HL-60 (cell line): ENCODE measurements around the gene NCOA5.

ENCODE experiments used
- DNase-seq, 2 experiments: peaks; one replicate each; pipeline ENCODE4 v3.0.0-alpha.2; 2010 to 2020; ENCODE audit warnings: low read depth in 1 of 2, low spot score in 1 of 2
- H3K27ac ChIP-seq: fragments of 250-450 bp; sonication (Bioruptor Pico); replicated peaks from 2 replicates; pipeline ENCODE4 v1.5.1; 2020; ENCODE audit warnings: mild to moderate bottlenecking, moderate library complexity
- H3K27me3 ChIP-seq: fragments of 250-450 bp; sonication (Bioruptor Pico); 2 replicates; pipeline ENCODE4 v1.5.1; 2021; ENCODE audit warnings: mild to moderate bottlenecking, moderate library complexity; ENCODE audit not compliant: insufficient read depth, poor library complexity, severe bottlenecking
- H3K4me3 ChIP-seq: replicated peaks from 2 replicates; pipeline ENCODE4 v1.5.1; 2011; ENCODE audit warnings: mild to moderate bottlenecking, control low read depth, low read length; ENCODE audit not compliant: insufficient read depth
- GABPA ChIP-seq: IDR thresholded peaks from 2 replicates; pipeline ENCODE4 v1.6.1; 2012; ENCODE audit warnings: low read depth
- POLR2AphosphoS5 ChIP-seq: IDR thresholded peaks from 2 replicates; pipeline ENCODE4 v1.6.1; 2012; ENCODE audit warnings: low read depth
- REST ChIP-seq: IDR thresholded peaks from 2 replicates; pipeline ENCODE4 v1.6.1; 2012; ENCODE audit warnings: low read depth; ENCODE audit not compliant: insufficient replicate concordance
- SPI1 ChIP-seq: IDR thresholded peaks from 2 replicates; pipeline ENCODE4 v1.6.1; 2012; ENCODE audit warnings: low read depth, mild to moderate bottlenecking, borderline replicate concordance
- TF ChIP-seq, protein P1 (sequence below): IDR thresholded peaks from one replicate; pipeline ENCODE4 v1.5.1; 2011; ENCODE audit warnings: low read length, control low read depth, inconsistent platforms; ENCODE audit not compliant: insufficient read depth

NCOA5 gene

GRCh38 chr20:46031701-46032254 lies 58.0 kb downstream of the NCOA5 start:
- Histone ChIP-seq H3K27me3 (peaks cover 46% of the 10 kb centered on the region), H3K4me3 (no peak overlapping the region), H3K27ac (no peak overlapping the region)
- no peak for DNase-seq
- TF ChIP-seq REST (peak; percentile 13), GABPA (no peak)

- no peak overlapping the region for H3K27ac ChIP-seq
- peaks cover 49% of the 10 kb centered on the region for H3K27me3 ChIP-seq
- DNase-seq: no peak
- TF ChIP-seq SPI1: no peak
- no peak for TF ChIP-seq GABPA
- TF ChIP-seq, protein P1, sequence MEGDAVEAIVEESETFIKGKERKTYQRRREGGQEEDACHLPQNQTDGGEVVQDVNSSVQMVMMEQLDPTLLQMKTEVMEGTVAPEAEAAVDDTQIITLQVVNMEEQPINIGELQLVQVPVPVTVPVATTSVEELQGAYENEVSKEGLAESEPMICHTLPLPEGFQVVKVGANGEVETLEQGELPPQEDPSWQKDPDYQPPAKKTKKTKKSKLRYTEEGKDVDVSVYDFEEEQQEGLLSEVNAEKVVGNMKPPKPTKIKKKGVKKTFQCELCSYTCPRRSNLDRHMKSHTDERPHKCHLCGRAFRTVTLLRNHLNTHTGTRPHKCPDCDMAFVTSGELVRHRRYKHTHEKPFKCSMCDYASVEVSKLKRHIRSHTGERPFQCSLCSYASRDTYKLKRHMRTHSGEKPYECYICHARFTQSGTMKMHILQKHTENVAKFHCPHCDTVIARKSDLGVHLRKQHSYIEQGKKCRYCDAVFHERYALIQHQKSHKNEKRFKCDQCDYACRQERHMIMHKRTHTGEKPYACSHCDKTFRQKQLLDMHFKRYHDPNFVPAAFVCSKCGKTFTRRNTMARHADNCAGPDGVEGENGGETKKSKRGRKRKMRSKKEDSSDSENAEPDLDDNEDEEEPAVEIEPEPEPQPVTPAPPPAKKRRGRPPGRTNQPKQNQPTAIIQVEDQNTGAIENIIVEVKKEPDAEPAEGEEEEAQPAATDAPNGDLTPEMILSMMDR: no peak
- TF ChIP-seq REST: no peak
- no peak for TF ChIP-seq POLR2AphosphoS5
- H3K4me3 ChIP-seq: no peak overlapping the region
These were observed 58.7 kb downstream of the NCOA5 start for GRCh38 chr20:46031014-46031569.

DNA sequence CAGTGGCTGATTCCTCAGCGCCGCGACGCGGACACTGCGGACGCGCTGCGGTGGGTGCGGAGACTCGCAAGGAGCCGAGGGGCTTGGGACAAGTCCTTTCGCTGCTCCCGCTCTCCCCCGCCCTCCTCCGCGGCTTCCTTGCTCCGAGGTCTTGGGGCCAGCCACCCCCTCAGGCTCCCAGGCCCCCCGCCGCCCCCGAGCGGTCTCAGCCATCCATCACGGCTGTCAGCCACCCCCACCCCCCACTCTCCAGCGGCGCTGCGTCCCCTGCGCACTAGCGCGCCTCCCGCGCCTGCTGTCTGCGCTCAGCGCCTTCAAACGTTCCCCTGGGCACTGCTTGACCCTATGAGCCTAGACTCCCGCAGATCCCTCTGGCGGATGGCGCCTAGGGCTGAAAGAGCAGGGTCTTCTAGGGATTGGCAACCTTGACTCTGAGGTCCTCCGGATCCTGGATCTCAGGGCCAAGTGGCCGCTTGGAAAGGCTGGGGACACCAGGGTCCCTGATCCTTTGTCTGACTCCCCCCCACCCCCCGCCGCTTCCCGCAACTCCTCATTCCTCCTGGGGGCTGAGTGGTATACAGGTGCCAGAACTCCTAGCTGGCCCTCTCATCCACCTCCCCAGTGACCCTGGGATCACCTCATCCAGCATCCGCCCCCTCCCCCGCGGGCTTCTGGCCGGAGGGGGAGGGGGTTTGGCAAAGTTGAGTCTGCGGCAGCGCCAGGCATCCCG lies 59.3 kb downstream of the NCOA5 start:
- Histone ChIP-seq H3K4me3 (no peak overlapping the region), H3K27me3 (peaks cover 49% of the 10 kb centered on the region), H3K27ac (no peak overlapping the region)
- DNase-seq: no peak
- TF ChIP-seq REST: no peak
- no peak for TF ChIP-seq POLR2AphosphoS5
- TF ChIP-seq, protein P1: no peak
- no peak for TF ChIP-seq SPI1
- no peak for TF ChIP-seq GABPA
